Astrocyte of the spinal cord (primary cell): Measurements from ENCODE around the gene ANKRD24.

Experiments used
- DNase-seq: peaks from one replicate; pipeline ENCODE4 v3.0.0; 2011; ENCODE audit warnings: low read depth, low spot score
- H3K4me3 ChIP-seq: 2 replicates; pipeline ENCODE4 v1.5.1; 2011; ENCODE audit warnings: low read depth, mild to moderate bottlenecking, low read length, moderate library complexity
- in situ Hi-C: cut with HindIII; loops from 2 replicates; pipeline ENCODE4 v1.10.0; 2017; ENCODE audit warnings: low sequenced_read_pairs
- TF ChIP-seq, protein P1 (sequence below): IDR thresholded peaks from 2 replicates; pipeline ENCODE4 v1.5.1; 2012; ENCODE audit warnings: low read depth, mild to moderate bottlenecking, low read length, inconsistent platforms

Gene ANKRD24

DNA sequence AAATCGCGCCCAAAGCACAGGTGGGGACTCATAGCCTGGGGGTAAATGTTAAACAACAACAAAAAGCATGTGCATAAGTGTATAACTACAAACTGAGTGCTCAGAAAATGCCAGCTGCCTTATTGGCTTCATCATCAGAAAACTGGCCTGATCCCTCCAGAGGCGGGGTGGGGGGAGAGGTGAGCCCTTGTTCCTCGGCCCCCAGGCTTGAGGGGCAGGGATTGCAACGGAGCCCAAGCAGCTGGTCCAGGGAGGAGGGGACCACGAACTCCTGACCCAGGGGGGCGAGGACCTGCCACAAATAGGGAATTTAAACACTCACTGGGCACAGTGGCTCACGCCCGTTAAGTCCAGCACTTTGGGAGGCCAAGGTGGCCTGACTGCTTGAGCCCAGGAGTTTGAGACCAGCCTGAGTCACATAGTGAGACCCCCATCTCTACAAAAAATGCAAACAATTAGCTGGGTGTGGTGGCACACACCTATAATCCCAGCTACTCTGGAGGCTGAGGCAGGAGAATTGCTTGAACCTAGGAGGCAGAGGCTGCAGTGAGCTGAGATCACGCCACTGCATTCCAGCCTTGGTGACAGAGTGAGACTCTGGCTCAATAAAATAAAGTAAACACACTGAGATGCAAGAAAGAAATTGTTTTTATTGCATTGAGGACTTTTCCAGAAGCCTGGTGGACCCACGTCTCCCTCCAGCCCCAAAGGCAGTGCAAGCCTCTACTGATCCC, 8.8 kb upstream of the ANKRD24 start:
- no peak overlapping the region for H3K4me3 ChIP-seq
- in situ Hi-C loops = no loop called here
- no peak for DNase-seq
- TF ChIP-seq, protein P1, sequence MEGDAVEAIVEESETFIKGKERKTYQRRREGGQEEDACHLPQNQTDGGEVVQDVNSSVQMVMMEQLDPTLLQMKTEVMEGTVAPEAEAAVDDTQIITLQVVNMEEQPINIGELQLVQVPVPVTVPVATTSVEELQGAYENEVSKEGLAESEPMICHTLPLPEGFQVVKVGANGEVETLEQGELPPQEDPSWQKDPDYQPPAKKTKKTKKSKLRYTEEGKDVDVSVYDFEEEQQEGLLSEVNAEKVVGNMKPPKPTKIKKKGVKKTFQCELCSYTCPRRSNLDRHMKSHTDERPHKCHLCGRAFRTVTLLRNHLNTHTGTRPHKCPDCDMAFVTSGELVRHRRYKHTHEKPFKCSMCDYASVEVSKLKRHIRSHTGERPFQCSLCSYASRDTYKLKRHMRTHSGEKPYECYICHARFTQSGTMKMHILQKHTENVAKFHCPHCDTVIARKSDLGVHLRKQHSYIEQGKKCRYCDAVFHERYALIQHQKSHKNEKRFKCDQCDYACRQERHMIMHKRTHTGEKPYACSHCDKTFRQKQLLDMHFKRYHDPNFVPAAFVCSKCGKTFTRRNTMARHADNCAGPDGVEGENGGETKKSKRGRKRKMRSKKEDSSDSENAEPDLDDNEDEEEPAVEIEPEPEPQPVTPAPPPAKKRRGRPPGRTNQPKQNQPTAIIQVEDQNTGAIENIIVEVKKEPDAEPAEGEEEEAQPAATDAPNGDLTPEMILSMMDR = no peak

DNA sequence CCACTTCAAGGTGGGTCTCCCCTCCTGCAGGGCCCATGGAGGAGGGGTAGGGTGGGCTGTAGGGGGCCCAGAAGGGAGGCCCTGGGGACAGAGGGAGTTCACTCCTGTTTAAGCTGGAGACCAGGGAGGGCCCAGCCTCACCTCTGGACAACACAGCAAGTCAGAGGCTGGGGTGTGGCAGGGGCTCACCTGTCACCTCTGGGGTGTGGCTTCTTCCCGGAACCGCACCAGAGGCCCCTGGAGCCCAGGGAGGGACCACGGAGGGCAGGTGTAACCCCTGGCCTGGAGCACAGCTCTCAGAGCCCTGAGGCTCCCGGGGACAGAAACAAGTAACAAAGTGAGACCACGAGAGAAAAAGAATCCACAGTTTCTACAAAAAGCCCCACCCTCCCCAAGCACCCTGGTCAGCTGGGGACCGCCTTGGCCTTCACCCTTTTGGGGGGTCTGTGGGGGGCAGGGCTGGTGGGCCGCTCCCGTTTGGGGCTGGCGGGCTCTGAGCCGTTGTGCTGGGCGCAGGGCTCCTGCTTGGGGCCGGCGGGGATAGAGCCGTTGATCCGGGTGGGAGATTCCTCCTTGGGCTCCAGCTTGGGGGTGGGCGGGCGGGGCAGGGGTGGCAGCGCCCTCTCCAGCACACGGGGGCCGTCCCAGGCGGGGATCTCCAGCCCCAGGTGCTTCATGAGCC, 8.1 kb upstream of the ANKRD24 start:
- H3K4me3 ChIP-seq = no peak overlapping the region
- in situ Hi-C loops = no loop called here
- TF ChIP-seq, protein P1 = no peak
- no peak for DNase-seq

DNA sequence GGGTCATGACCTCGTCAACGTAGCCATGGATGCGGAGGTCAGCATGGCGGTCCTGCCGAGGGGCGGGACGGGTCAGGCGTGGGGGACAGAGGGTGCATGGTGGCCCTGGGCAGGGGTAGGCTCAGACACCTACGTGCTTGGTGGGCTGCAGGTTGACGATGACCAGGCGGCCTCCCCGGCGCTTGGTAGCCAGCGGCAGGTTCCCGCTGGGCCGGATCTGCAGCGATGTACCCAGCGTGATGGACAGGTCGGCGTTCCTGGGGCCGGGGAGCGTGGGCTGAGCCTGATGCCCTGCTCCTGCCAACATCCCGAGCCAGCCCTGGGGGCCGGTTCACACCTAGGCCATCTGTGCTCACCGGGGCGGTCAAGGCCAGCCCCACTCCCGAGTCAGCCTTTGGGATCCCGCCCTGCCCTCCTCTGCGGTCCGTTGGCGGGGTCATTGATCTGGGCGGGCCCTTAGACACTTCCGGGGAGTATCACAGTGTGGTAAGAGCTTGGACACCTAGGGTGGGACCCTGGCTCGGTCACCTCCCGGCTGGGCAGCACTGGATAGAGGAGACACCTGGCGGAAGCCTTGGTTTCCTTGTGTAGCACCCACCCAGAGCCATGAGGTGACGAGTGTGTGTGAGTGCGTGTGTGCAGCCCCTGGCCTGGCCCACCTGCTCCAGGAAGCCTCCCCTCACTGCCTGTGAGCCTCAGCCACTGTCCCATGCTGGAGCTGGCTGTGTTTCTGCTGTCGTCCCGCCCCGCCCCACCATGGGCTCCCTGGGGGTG, 7.4 kb upstream of the ANKRD24 start:
- TF ChIP-seq, protein P1 = no peak
- no peak for DNase-seq
- H3K4me3 ChIP-seq = no peak overlapping the region
- in situ Hi-C loops = no loop called here

DNA sequence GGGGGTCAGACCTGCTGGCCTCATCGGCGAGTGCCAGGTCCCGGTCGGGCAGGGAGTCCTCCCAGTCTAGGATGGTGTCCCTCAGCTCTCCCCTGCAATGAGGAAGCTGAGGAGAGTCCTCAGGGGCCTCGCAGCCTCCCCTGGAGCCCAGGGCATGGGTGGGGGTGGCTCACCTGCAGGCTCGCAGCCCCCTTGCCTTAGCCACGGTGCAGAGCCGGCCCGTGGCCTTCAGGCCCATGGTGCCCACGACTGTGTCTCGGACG, 6.9 kb upstream of the ANKRD24 start:
- TF ChIP-seq, protein P1 = no peak
- in situ Hi-C loops = no loop called here
- no peak for DNase-seq
- H3K4me3 ChIP-seq = no peak overlapping the region

DNA sequence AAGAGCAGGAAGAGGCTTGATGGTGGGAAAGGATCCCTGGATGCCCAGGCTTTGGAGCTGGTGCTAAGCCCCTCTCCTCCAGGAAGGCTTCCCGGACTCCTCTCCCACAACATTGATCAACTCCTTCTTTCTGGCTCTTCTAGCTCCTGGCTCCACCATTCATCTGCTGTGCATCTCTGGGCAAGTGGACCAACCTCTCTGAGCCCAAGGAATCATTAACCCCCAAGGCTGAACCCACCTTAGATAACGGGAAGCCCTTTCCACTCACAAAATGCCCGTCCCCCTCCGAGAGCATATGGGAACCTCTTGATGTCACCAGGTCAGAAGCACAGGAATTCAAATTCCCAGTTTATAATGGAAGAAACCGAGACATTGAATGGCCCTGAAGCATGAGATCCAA, 5.3 kb upstream of the ANKRD24 start:
- TF ChIP-seq, protein P1 = no peak
- H3K4me3 ChIP-seq = no peak overlapping the region
- in situ Hi-C loops = no loop called here
- no peak for DNase-seq

DNA sequence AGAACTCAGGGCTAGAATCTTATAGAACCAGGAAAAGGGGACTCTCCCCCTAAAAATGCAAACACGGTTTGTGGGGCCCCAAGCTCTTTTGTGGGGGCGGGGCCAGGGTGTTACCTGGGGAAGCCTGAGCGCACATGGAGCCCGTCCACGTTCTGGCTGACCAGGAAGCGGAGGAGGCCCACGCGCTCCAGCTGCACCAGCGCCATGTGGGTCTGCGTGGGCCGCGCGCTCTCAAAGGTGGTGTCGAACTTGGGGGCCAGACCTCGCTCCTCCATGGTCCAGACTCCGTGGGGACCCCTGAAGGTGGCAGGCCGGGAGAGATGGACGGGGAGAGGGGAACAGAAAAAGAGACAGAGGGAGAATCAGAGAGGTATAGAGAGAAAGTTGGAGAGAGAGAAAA, 3.5 kb upstream of the ANKRD24 start:
- in situ Hi-C loops = no loop called here

More for the DNA sequence above, 3.5 kb upstream of the ANKRD24 start:
- DNase-seq = no peak
- TF ChIP-seq, protein P1 = no peak
- H3K4me3 ChIP-seq = no peak overlapping the region
